ENCODE measurements around the gene MMEL1. TPM values are rescaled to one million over a fixed set of nuclear protein-coding genes. Genes with fewer than 3 reads are reported as not detected.
"Not testable (repeated sequence)": the region's sequence is repeated elsewhere in the genome, so short reads cannot be mapped to it uniquely, and the experiment has no call there.

The MMEL1 gene
- total and polyA plus RNA-seq, 8 donors, result 0.39 to 8.7 (median 2.5) TPM

- peak in 2 of 6 donors; percentile 55 to 80 for DNase-seq
- peak within 1 kb of the TSS; percentile 41 to 70 (median 54) for H3K4me3 ChIP-seq
- intact Hi-C loops (cut with DNase I), result no loop called here
- WGBS, 2 donors, result 7 to 18% methylated on average over 16 of the region's 16 CpGs
- H3K27me3 ChIP-seq, result no peaks in the 10 kb centered on the region
- no peak for TF ChIP-seq CTCF (IDR thresholded peaks at IDR 0.05)
- H3K9me3 ChIP-seq, result no peaks in the 10 kb centered on the region
- peaks cover 0 to 4% (median 0%) of the 10 kb centered on the region in 3 donors for H3K4me1 ChIP-seq
- no peak for FAIRE-seq
- ATAC-seq, result peak; percentile 53 to 71 (median 68)
- no peaks in the 10 kb centered on the region for H3K36me3 ChIP-seq
- peak within 1 kb of the TSS; percentile 37 to 85 (median 82) for H3K27ac ChIP-seq
Observed at GRCh38 chr1:2556277-2556677, 76.5 kb downstream of the MMEL1 start, which contains the start of gene TNFRSF14. Gene TNFRSF14, plus strand, starts transcription at chr1:2556371. Its CDS starts 294 bp downstream, at chr1:2556665.

GRCh38 chr1:2555634-2556276 lies 77.1 kb downstream of the MMEL1 start:
- DNase-seq, result peak; percentile 39 to 86 (median 70)
- intact Hi-C loops (cut with DNase I), result no loop called here
- ATAC-seq, result peak; percentile 35 to 72 (median 59)
- H3K27ac ChIP-seq, result peak overlapping the region; percentile 37 to 85 (median 82)
- H3K27me3 ChIP-seq, result no peaks in the 10 kb centered on the region
- no peaks in the 10 kb centered on the region for H3K9me3 ChIP-seq
- 17 to 27% methylated on average over 25 to 26 of the region's 26 CpGs for WGBS, 2 donors
- no peaks in the 10 kb centered on the region for H3K36me3 ChIP-seq
- no peak for TF ChIP-seq CTCF (IDR thresholded peaks at IDR 0.05)
- FAIRE-seq, result no peak
- H3K4me1 ChIP-seq, result peaks cover 0 to 4% (median 0%) of the 10 kb centered on the region in 3 donors
- H3K4me3 ChIP-seq, result peak overlapping the region; percentile 41 to 70 (median 54)

GRCh38 chr1:2554621-2555387 lies 78.0 kb downstream of the MMEL1 start:
- Histone ChIP-seq H3K9me3 (no peaks in the 10 kb centered on the region), H3K27me3 (no peaks in the 10 kb centered on the region), H3K27ac (peak overlapping the region in 2 of 4 donors; percentile 85), H3K36me3 (no peaks in the 10 kb centered on the region), H3K4me1 (peaks cover 0 to 4% (median 0%) of the 10 kb centered on the region in 3 donors), H3K4me3 (no peak overlapping the region)
- TF ChIP-seq CTCF (IDR thresholded peaks at IDR 0.05), result no peak
- WGBS, 2 donors, result 55 to 58% methylated on average over 19 of the region's 19 CpGs
- intact Hi-C loops (cut with DNase I), result no loop called here
- ATAC-seq (peak in 1 of 4 donors; percentile 15), FAIRE-seq (no peak), DNase-seq (peak in 3 of 6 donors; percentile 37 to 68 (median 46))

GRCh38 chr1:2553871-2554620 lies 78.8 kb downstream of the MMEL1 start:
- Histone ChIP-seq H3K9me3 (no peaks in the 10 kb centered on the region), H3K4me3 (no peak overlapping the region), H3K27ac (no peak overlapping the region), H3K4me1 (peaks cover 3 to 7% (median 3%) of the 10 kb centered on the region in 3 donors), H3K27me3 (no peaks in the 10 kb centered on the region), H3K36me3 (no peaks in the 10 kb centered on the region)
- intact Hi-C loops (cut with DNase I), result no loop called here
- DNase-seq, result peak in 2 of 6 donors; percentile 34 to 64
- WGBS, 2 donors, result 78 to 82% methylated on average over 27 to 30 of the region's 30 CpGs
- no peak for ATAC-seq
- FAIRE-seq, result no peak
- TF ChIP-seq CTCF (IDR thresholded peaks at IDR 0.05), result no peak

GRCh38 chr1:2553076-2553475 lies 79.7 kb downstream of the MMEL1 start:
- DNase-seq, result peak in 2 of 6 donors; percentile 9 to 43
- intact Hi-C loops (cut with DNase I); FAIRE-seq; H3K36me3 ChIP-seq; H3K9me3 ChIP-seq; ATAC-seq; H3K27ac ChIP-seq; H3K4me3 ChIP-seq; H3K27me3 ChIP-seq: not testable (repeated sequence)
- peaks cover 5 to 15% (median 6%) of the 10 kb centered on the region in 3 donors for H3K4me1 ChIP-seq
- 40 to 44% methylated on average over 5 to 8 of the region's 9 CpGs for WGBS, 2 donors

All from pancreas (tissue), 10 donors.